Measurements from ENCODE around the gene SLF2. TPM values are rescaled to one million over a fixed set of nuclear protein-coding genes. Genes with fewer than 3 reads are reported as not detected.

Gene SLF2
- total RNA-seq, 2 donors from 2014 or later, result 47.4 to 52.6 TPM

DNA sequence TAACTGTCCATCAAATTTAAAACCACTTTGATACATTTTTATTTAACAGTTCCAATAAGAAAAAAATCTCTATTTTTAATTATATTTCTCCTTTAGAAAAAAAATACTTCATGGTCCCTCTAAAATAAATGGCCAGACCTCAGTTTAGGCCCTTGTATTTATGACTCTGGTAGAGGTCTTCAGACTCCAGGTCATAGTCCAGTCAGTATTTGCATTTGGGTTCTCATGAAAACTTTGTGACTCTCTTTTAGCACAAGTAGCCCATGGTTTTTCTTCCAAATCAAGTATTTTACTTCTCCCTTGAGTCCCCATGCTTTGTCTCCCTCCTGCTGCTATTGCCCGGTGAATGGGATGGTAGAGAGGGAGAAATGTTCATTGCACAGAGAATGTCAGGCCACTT, 51.1 kb downstream of the SLF2 start:
- no peaks in the 10 kb centered on the region for H3K9me3 Mint-ChIP-seq
- no peak for DNase-seq
- H3K36me3 Mint-ChIP-seq (ENCODE audit: insufficient read depth in 2 of 2), result peaks cover 6 to 18% of the 10 kb centered on the region in 2 donors

GRCh38 chr10:100965820-100966219, 53.1 kb downstream of the SLF2 start:
- Mint-ChIP-seq H3K9me3 (no peaks in the 10 kb centered on the region), H3K27ac (no peak overlapping the region), H3K36me3 (ENCODE audit: insufficient read depth in 2 of 2) (peaks cover 0 to 9% of the 10 kb centered on the region in 2 donors), H3K27me3 (ENCODE audit: low read depth) (no peaks in the 10 kb centered on the region), H3K4me3 (no peak overlapping the region), H3K4me1 (ENCODE audit: low read depth) (peaks cover 17% of the 10 kb centered on the region)
- no peak for DNase-seq
- ATAC-seq (replicated peaks in 1 of 2), result no peak

More for the DNA sequence above, 51.1 kb downstream of the SLF2 start:
- Mint-ChIP-seq H3K27ac (no peak overlapping the region), H3K4me3 (no peak overlapping the region), H3K4me1 (ENCODE audit: low read depth) (peaks cover 14% of the 10 kb centered on the region), H3K27me3 (ENCODE audit: low read depth) (no peaks in the 10 kb centered on the region)
- no peak for ATAC-seq (replicated peaks in 1 of 2)

DNA sequence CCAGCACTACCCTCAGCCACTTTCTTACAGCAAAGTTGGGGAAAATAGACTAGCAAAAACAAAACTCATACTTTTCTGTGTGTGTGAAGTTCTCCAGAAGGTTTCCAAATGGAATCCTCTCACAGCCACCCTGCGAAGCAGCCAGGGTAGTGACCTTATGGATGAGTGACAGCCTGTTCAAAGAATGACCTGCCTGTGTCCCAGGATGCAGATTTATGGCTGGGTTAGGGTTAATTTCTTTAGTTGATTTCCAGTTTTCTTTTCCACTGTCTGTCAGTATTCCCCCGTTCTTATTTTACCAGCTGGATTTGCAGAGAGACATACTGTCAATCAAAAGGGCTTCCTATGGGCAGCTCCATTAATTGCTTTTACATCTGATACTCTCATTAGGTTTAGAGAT, 54.1 kb downstream of the SLF2 start:
- Mint-ChIP-seq H3K36me3 (ENCODE audit: insufficient read depth in 2 of 2) (peaks cover 0 to 5% of the 10 kb centered on the region in 2 donors), H3K4me3 (no peak overlapping the region), H3K9me3 (no peaks in the 10 kb centered on the region), H3K27me3 (ENCODE audit: low read depth) (no peaks in the 10 kb centered on the region), H3K4me1 (ENCODE audit: low read depth) (peaks cover 17% of the 10 kb centered on the region), H3K27ac (no peak overlapping the region)
- DNase-seq (no peak), ATAC-seq (replicated peaks in 1 of 2) (no peak)

DNA sequence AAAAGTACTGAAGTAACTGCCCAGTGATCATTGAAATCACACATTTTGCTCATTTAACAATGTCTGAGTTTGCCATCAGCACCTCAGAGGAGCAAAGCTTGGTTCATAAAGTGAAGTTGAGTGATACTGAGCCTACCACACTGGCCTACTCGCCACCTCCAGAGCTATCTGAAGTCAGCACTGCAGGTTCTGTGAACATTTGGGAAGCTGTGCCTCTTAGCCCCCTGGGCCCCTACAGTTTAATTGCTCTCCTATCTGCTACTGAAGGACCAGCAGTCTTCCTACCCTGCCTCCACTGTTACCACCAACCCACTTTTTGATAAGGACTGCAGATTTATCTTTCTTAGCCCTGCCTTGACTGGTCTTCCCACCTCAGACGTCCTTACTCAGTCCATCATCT, 54.6 kb downstream of the SLF2 start:
- Mint-ChIP-seq H3K27ac (no peak overlapping the region), H3K4me1 (ENCODE audit: low read depth) (peaks cover 19% of the 10 kb centered on the region), H3K9me3 (no peaks in the 10 kb centered on the region), H3K27me3 (ENCODE audit: low read depth) (no peaks in the 10 kb centered on the region), H3K36me3 (ENCODE audit: insufficient read depth in 2 of 2) (peaks cover 0 to 2% of the 10 kb centered on the region in 2 donors), H3K4me3 (no peak overlapping the region)
- DNase-seq, result no peak
- no peak for ATAC-seq (replicated peaks in 1 of 2)

DNA sequence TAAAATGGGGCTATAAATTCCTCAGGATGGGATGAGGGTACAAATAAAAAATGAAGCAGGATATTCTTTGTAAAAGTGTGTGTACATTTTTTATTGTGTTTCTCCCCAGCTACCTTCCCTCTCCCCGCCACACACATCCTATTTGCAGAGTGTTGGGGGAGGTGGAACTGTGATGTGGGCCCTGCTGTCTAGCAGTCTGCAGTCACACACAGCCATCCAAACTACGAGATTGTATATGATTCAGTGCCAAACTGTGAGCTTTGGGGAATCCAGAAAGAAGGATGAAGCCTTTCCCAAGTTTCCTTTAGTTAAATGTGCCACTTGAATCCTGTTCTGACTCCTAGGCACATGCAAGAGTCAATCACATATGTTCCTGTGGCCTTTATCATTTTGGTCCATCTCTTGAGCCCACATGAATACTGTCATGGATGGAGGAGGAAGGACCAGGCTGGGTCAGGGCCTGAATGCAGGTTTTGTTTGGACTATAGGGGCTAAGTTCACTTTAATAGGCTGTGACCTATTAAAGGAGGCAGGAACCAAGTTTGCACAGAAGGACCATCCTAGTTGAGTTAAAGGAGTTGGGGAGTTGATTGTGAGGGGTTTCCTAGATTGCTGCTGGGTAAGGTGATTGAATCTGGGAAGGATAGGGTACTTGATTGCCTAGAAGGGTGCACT, 55.4 kb downstream of the SLF2 start:
- ATAC-seq (replicated peaks in 1 of 2) (no peak), DNase-seq (no peak)
- Mint-ChIP-seq H3K27me3 (ENCODE audit: low read depth) (no peaks in the 10 kb centered on the region), H3K9me3 (no peaks in the 10 kb centered on the region), H3K27ac (no peak overlapping the region), H3K36me3 (ENCODE audit: insufficient read depth in 2 of 2) (peaks cover 0 to 2% of the 10 kb centered on the region in 2 donors), H3K4me3 (peak overlapping the region; percentile 52 to 56), H3K4me1 (ENCODE audit: low read depth) (peaks cover 25% of the 10 kb centered on the region)

- Mint-ChIP-seq H3K4me1 (ENCODE audit: low read depth) (peaks cover 25% of the 10 kb centered on the region), H3K27me3 (ENCODE audit: low read depth) (no peaks in the 10 kb centered on the region), H3K27ac (no peak overlapping the region), H3K4me3 (peak overlapping the region; percentile 56 to 68), H3K36me3 (ENCODE audit: insufficient read depth in 2 of 2) (peaks cover 0 to 2% of the 10 kb centered on the region in 2 donors), H3K9me3 (no peaks in the 10 kb centered on the region)
- DNase-seq (no peak), ATAC-seq (replicated peaks in 1 of 2) (peak in 1 of 2 donors; percentile 12)
Measured at GRCh38 chr10:100968863-100969186, 56.1 kb downstream of the SLF2 start.

DNA sequence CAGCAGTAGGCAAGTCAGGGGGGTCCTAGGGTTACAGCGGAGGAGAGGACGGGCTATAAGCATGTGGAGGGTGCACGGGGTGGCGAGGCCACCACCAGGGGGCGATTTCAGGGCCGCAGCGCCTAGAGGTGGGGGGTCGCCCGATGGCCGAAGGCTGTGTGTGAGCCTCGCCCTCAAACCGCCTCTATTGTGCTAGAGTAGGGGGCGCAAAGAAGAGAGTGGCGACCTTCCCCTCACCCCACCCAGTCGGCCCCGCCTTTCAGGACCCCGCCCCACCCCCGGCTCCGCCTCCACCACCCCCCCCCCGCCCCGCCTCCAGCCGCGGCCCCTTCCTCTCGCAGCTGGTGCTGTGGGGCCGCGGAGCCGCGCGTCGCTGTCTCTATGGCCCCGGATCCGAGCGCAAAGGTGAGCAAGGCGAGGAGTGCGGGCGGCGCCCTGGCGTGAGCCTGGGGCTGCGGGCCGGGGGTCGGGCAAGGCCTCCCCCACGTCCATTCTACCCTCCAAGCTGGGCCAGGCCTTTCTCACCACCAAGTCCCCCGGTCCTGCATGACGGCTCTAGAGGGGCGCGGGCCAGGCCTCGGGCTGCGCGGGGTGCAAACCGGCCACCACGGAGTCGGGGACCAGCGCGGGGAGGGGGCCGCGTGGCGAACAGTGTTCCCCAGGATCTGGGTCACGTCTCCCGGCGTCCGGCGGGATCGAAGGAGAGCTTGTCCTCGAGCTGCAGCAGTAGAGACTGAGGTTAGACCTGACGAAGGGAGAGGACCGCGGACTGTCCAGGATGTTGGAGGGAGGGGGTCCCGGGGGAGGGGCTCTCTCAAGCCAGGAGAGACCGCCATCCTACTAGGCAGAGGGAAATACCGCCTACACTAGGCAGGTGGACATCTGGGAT, 56.7 kb downstream of the SLF2 start, which contains the start of gene SEMA4G:
TSS of gene SEMA4G (plus strand) at position 318 of the 889 bp plus-strand sequence. CDS start 3,409 bp downstream, outside the sequence.
- Mint-ChIP-seq H3K4me3 (peak within 1 kb of the TSS; percentile 56 to 68), H3K27me3 (ENCODE audit: low read depth) (no peaks in the 10 kb centered on the region), H3K27ac (no peak within 1 kb of the TSS), H3K9me3 (no peaks in the 10 kb centered on the region), H3K4me1 (ENCODE audit: low read depth) (peaks cover 25% of the 10 kb centered on the region), H3K36me3 (ENCODE audit: insufficient read depth in 2 of 2) (peaks cover 0 to 2% of the 10 kb centered on the region in 2 donors)
- DNase-seq, result peak; percentile 61 to 65
- peak; percentile 77 to 83 for ATAC-seq (replicated peaks in 1 of 2)

- Mint-ChIP-seq H3K4me1 (ENCODE audit: low read depth) (peaks cover 25% of the 10 kb centered on the region), H3K9me3 (no peaks in the 10 kb centered on the region), H3K36me3 (ENCODE audit: insufficient read depth in 2 of 2) (peaks cover 0 to 2% of the 10 kb centered on the region in 2 donors), H3K4me3 (peak overlapping the region; percentile 47 to 68), H3K27ac (no peak overlapping the region), H3K27me3 (ENCODE audit: low read depth) (no peaks in the 10 kb centered on the region)
- ATAC-seq (replicated peaks in 1 of 2), result peak in 1 of 2 donors; percentile 14
- DNase-seq, result no peak
Measured at GRCh38 chr10:100970076-100970913, 57.5 kb downstream of the SLF2 start.

- Mint-ChIP-seq H3K4me1 (ENCODE audit: low read depth) (peaks cover 25% of the 10 kb centered on the region), H3K27me3 (ENCODE audit: low read depth) (no peaks in the 10 kb centered on the region), H3K9me3 (no peaks in the 10 kb centered on the region), H3K4me3 (peak overlapping the region in 1 of 2 donors; percentile 41), H3K36me3 (ENCODE audit: insufficient read depth in 2 of 2) (peaks cover 0 to 2% of the 10 kb centered on the region in 2 donors), H3K27ac (no peak overlapping the region)
- DNase-seq, result no peak
- ATAC-seq (replicated peaks in 1 of 2), result no peak
Measured at GRCh38 chr10:100970914-100971811, 58.4 kb downstream of the SLF2 start.

GRCh38 chr10:100972115-100972903, 59.5 kb downstream of the SLF2 start:
- no peak for DNase-seq
- peaks cover 24% of the 10 kb centered on the region for H3K4me1 Mint-ChIP-seq (ENCODE audit: low read depth)
- no peaks in the 10 kb centered on the region for H3K9me3 Mint-ChIP-seq
- no peak for ATAC-seq (replicated peaks in 1 of 2)
- H3K27me3 Mint-ChIP-seq (ENCODE audit: low read depth), result no peaks in the 10 kb centered on the region
- no peak overlapping the region for H3K27ac Mint-ChIP-seq
- H3K36me3 Mint-ChIP-seq (ENCODE audit: insufficient read depth in 2 of 2), result peaks cover 0 to 2% of the 10 kb centered on the region in 2 donors
- H3K4me3 Mint-ChIP-seq, result no peak overlapping the region

GRCh38 chr10:100972904-100973535, 60.3 kb downstream of the SLF2 start:
- H3K36me3 Mint-ChIP-seq (ENCODE audit: insufficient read depth in 2 of 2), result no peaks in the 10 kb centered on the region
- no peak for DNase-seq
- no peaks in the 10 kb centered on the region for H3K27me3 Mint-ChIP-seq (ENCODE audit: low read depth)
- no peak overlapping the region for H3K27ac Mint-ChIP-seq
- H3K9me3 Mint-ChIP-seq, result no peaks in the 10 kb centered on the region
- no peak overlapping the region for H3K4me3 Mint-ChIP-seq
- ATAC-seq (replicated peaks in 1 of 2), result no peak
- peaks cover 18% of the 10 kb centered on the region for H3K4me1 Mint-ChIP-seq (ENCODE audit: low read depth)

Measured in activated T-cell treated with anti-CD3 and anti-CD28 coated beads, Interleukin-2, amount 50 U/mL, for 72 hours (primary cell).